ENCODE measurements around the gene LTC4S.
A peak's percentile ranks its signal among the peaks of the same experiment; 100 is the strongest.

Gene LTC4S

DNA sequence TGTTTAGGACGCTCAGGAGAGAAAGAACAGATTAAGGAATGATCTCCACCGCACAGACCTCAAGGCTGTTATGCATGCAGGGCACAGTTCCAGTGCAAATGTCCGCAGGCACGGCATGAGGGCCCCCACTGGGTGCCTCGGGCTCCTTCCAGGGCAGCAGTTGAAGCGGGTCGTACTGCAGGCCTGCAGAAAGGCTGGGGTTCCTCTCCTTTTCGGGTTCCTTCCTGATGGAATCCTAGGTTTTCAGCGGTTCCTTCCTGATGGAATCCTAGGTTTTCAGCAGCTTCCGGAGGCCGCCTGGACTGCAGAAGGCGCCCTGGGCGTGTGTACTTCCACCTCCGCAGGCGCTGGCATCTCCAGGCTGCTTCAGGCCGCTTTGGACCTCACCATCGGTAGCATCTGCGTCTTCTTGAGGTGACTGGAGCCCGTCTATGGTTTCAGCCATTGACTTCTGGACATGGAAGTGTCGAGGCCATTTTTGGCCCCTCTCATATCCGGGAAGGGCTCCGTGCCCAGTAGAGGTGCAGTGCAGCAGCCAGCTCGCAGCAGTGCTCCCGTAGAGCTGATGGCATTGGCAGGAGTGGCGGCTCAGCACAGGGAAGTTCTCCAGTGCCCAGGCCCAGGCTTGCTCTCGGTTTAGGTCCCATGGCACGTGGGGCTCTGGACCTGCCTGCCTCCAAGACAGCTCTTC, 18.5 kb downstream of the LTC4S start:
- no peak for DNase-seq

DNA sequence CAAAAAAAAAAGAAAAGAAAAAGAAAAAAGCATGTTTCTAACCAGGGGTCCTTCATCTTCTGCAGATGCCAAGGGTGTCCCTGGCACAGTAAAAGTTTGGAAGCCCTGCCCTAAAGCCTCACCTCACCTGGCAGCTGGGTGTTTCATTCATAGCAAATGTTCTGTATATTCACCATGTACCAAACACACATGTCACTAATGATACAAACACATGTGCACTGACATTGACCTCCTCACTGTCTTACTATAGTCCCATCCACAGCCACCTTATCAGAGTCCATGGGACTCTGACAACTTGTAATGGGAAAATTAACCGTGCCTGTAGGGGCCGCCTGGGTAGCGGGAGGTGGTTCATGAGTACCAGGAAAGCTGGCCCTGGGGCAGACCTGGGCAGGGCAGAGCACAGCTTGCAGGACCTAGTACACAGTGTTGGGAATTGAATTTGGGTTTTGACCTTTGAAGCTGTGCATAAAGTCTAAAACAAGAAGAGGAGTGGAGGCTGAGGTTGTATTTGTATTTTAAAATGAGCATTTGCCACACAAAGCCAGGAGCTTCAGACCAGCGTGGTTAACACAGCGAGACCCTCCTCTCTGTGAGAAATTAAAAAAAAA, 19.3 kb downstream of the LTC4S start:
- no peak for DNase-seq

DNA sequence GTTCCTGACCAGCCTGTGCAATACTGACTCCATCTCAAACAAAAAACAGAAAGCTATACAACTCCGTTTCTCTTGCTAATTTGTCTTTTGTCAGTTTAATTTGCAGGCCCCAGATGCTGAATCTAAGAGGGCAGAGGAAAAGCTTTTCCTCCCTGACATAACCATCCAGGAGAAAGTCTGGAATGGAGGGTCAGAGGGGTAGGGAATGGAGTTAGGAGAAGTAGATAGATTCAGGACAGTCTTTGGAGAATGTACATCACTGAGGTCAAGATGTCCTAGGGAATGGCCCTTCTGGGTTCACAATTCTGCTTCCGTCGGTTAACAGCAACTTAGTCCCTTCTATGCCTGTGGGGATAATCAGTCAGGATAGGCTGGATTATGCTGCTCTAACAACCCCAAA, 20.3 kb downstream of the LTC4S start:
- DNase-seq: no peak

DNA sequence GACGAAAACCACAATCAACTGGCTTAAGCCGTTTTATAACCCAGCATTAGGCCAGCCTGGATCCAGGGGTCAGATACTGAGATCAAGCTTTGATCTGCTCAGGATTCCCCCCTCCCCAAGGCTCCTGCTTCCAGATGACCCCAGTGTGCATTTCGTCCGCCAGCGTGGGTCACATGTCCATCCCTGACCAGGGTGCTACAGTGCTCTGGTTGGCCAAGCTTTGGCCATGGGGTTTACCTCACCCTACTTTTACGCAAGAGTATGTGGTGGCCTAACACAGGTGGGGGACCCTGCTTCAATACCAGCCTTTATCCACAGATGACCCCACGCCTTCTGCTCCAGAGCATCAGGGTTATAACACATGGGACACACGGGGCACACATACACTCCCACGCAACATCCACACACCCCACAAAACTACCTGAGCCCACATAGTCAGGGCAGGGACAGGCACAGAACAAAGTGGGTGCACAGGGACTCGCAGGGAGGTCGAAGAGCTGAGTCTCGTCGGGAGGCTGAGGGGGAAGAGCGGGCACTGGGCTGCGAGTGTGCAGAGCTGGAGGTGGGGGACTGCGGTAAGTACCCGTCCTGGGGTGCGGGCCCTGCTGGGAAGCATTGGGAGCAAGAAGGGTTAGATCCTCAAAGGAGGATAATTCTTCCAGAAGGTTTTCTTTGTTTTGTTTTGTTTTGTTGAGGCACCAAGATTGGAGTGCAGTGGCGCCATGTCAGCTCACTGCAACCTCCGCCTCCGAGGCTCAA, 21.9 kb downstream of the LTC4S start:
- no peak for DNase-seq

DNA sequence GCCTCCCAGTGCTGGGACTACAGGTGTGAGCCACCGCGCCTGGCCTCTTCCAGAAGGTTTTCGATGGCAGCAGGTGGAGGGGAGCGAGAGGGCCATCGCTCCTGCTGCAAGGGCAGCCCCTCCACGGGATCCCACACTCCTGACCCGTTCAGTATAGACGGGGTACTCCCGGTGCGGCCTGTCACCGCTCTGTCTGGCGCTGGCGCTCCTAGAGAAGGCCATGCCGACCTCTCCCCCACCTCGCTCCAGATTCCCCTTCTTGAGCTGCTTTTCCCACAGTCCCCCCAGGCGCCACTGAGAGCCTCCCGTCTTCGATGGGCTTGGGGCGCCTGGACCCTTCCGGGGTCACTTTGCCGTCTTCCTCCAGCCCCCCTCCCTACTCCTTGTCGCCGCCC, 22.6 kb downstream of the LTC4S start:
- DNase-seq: no peak

DNA sequence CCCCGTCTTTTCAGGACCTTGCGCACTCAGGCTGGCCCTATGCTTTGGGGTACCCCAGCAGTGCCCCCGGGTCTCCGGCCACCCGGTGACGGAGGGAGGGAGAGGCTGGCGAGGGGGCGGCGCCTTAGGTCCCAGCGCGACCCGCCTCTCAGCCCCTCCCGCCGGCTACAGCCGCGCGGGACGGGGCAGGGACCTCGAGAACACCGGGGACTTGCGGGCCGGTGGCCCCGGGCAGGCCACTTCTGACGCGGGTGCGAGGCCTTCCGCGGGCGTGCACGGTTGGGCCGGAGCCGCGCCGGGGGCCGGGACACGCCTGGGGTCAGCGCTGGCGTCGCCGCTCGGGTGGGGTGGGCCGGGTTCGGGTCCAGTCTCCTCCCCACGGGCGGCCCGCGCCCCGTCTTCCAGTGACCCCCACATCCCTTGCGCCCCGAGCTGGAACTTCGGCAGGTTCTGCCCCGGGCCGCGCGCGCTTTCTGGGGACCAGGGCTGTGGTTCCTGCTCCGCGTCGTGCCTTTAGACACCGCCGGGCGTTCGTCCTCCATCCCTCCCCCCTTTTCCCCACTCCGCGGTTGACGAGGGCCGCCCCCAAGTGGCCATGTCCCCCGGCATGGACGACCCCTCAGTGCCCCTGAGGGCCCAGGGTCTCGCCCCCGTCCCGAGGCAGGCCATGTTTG, 23.1 kb downstream of the LTC4S start:
- no peak for DNase-seq

DNA sequence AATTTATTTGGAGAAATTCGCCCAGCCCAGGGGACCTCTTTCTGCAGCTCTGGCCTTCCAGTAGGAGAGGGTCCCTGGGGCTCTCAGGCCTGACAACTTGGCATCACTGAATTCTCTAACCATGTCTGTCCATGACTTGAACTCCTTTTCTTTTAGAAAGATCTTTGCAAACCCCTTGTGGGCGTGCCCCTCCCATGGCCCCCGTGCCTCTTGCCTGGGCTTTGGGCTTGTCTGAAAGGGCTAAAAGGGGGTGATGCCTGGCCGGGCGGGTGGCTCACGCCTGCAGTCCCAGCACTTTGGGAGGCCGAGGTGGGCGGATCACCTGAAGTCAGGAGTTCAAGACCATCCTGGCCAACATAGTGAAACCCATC, 23.7 kb downstream of the LTC4S start:
- DNase-seq: no peak

DNA sequence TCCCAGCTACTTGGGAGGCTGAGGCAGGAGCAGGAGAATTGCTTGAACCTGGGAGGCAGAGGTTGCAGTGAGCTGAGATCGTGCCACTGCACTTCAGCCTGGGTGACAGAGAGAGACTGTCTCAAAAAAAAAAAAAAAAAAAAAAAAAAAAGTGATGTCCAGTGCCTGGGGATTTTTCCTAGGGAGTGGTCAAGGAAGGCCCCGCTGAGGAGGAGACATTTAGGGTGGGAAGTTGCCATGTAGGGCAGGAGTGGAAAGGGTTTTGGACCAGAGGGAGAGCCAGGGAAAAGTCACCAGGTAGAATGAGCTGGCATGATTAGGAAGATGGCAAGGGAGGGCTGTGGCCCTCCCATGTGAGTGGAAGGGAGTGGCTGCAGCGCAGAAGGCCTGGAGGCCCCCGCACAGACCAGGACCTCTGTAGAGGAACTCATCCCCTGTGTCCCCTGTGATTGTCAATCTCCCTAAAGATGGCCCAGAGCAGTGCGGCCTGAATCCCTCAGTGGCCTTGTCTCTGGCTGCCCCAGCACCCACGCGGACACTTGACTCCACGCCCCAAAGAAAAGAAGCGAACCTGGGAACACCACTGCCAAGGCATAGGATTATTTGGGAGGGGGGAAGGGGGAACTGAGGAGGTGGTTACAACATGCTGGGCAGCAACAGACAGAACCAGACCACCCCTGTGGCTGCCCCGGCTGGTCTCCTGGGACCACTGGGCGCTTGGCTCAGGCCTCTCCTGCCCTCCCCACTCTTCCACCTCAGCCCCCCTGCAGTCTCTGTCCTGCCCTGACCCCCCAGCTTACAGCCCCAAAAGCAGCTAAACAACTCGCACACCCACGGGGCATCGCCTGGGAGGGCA, 24.3 kb downstream of the LTC4S start:
- no peak for DNase-seq

DNA sequence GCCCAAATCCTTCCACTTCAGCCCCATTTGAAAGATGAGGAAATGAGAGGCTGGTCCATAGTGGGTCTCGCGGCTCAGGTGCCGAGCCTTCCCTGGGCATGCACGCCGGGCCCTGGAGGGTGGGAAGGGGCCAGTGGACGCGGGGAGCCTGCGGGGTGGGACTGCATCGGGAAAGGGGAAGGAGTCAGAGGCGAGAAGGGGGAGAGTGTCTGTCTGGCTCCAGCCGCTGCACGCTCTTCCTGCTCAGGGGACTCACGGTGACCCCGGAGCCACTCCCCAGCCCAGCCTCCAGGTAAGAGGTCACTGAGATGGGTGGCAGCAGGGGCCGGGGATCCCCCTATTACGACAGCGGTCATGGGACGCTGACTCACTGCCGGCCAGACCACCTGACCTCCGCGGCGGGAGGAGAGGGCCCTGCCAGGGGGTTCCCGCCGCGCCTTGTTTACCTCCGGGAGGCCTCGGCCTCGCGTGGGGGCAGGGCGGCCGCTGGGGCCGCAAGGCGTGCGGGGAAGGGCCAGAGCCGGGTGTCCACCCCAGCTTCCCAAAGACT, 25.0 kb downstream of the LTC4S start:
- peak; percentile 89 to 92 for DNase-seq

DNA sequence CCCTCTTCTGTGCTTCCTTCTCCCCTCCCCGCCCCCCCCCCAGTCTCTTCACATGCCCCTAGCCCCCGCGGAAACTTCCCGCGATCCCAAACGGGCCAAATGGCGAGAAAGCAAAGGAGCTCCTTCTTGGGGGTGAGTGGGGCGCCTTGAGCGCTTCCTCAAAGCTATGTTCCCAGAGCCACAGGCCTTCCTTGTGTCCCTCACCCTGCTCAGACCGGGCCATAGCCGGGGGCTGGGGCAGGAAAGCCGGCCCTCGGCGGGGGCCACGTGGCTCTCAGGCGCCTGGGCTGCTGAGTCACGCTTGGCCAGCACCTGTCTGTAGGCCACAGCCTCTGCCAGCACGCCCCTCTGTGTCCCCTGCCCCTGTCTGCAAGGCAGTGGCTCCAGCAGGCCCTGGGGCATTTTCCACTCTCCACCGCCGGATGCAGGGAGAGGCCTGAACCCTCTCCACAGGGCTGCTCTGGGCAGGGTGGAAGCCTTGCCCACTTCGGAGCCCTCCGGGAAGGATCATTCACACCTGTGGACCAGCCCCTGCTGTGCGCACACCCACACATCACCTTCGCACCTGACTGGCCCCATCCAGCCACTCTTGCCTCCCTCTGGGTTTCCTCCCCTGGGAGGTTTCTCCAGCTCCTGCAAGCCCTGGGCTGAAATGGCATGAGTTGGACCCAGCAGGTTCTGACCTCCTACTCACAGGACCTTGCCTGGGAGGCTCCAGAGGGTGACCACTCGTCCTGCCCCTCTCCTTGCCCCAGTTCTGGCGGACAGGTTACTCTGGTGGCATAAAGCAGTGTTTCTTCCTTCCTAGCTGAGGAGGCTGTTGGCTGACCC, 25.7 kb downstream of the LTC4S start:
- DNase-seq: peak in 1 of 2 experiments; percentile 62

DNA sequence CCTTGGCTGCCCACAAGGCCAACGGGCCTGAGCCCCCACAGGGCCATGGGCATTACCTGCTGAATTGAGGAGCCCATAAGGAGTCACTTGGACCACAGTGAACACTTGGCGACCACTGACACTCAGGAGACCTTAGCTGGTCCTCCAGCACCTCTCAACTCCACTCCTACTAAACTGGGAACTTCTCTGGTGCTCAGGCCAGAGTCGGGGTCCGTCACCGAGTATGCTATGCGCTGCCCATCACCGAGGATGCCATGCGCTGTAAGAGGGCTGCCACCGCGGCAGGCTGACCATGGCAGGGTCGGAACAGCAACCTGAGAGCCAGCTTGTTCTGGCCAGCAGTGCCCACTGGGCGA, 26.3 kb downstream of the LTC4S start:
- no peak for DNase-seq

DNA sequence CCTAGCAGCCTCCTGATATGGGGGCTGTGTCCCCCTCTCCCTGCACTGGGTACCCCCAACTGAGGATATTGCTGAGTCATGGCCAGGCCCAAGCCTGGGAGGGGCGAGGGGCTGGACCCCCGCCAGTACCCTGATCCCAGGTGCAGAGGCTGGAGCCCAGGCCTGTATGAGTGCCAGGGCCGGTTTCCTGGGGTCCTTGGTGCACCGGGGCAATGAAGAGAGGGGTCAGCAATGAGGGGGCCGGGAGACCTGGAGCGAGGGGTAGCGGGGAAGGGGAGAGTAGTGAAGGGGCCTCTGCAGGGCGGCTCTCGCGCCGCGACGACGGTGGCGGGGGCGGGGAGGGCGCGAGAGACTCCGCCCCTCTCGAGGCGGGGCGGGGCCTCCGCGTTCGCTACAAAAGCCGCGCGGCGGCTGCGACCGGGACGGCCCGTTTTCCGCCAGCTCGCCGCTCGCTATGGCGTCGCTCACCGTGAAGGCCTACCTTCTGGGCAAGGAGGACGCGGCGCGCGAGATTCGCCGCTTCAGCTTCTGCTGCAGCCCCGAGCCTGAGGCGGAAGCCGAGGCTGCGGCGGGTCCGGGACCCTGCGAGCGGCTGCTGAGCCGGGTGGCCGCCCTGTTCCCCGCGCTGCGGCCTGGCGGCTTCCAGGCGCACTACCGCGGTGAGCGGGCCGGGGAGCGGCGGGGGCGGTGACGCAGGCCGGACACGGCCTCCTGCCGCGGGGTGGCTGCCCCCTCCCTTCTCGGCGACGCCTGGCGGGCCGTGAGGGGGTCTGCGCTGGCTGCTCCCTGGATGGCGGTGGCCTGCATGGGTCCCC, 26.9 kb downstream of the LTC4S start, which contains the start of gene SQSTM1:
Gene SQSTM1, plus strand, starts transcription at position 423 of the 815 bp plus-strand sequence. Its CDS starts 32 bp downstream, at position 455.
- peak; percentile 56 to 72 for DNase-seq

DNA sequence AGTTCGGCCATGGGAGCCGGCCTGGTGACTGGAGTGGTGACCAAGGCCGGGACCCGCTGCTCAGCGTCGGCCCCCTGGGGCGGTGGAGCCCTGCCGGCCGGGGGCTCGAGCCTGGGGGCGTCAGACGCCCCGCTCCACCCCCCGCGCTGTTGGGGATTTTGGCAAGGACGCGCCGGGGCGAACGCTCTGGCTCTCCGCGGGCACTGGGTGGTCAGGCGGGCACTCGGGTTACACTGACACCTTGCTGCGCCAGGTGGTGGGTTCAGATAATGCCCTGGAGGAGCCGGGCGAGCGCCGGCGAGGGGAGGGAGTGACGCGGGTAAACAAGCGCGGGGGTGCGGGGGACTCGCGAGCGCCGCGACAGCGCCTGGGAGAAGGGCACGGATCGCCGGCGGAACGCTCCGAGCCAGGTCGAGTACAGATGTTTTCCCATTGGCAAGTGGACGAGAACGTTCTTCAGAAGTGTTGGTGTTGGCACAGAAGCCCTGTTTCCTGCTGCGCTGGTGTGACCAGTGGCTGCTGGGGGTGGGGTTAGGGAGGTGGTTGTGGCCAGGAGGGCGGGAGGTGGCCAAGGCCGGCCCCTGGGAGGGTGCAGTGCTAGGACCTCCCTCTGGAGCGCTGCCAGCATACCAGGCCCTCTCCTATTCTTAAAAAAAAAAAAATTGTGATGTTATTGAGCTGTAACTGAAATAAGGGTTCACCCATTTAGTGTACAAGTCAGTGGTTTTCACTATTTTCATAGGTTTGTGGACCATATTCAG, 27.7 kb downstream of the LTC4S start:
- DNase-seq: peak; percentile 76 to 92

DNA sequence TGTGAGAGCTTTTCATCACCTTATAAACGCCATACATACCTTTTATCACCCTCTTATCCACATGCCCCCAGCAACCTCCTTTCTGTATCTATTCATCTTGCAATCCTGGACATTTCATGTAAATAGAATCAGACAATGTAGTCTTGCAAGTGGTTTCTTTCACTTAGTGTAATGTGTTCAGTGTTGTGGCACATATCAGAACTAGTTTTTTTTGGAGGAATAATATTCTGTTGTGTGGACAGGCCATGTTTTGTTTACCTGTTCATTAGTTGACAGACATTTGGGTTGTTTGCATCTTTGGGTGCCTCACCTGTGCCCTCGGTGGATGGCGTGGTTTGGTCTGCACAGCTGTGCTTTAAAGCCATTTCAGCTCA, 28.3 kb downstream of the LTC4S start:
- DNase-seq: no peak

DNA sequence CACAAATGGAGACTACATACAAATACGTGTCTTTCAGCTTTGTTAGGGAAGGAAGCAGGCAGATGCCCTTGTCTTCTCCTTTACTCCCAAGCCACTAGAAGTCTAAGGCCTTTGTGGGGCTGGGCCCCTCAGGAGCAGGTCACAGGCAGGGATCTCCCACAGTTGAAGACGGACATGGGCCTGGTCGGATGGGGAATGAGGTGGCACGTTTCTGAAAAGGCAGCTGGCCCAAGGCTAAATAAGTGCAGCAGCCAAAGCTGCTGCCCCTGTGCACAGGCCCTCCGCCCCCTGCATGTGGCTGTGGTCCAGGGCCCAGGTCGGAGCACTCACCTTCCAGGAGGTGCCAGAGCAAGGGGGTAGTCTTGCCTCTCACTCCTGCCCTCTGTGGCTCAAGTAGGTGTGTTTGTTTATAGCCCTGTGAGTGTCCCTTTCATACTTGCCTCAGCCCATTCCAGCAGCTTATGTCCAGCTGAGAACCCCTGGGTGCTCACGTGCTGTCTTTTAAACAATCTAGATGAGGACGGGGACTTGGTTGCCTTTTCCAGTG, 28.7 kb downstream of the LTC4S start:
- no peak for DNase-seq

DNA sequence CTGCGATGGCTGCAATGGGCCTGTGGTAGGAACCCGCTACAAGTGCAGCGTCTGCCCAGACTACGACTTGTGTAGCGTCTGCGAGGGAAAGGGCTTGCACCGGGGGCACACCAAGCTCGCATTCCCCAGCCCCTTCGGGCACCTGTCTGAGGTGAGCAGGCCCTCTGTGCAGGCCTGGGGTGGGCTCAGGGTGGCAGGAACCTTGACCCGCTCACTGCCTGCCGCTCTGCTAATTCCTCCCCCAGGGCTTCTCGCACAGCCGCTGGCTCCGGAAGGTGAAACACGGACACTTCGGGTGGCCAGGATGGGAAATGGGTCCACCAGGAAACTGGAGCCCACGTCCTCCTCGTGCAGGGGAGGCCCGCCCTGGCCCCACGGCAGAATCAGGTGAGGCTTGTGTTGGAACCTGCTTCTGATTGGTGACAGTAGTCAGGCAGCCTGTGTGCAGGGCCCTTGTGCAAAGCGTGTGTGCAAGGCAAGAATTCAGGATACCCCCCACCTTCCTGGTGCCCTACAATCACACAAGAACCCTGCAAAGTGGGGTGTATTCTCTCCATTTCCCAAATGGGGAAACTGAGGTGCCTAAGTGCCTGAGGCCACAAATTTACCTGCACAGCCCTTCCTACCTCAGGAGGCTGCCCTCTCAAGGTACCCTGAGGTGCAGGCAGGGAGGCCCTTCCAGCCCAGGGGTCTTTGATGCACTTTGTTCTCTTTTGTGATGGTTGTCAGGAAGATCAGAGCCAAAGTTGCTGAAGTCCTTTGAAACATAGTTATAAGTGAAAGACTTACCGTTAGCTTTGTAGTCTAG, 30.4 kb downstream of the LTC4S start:
- no peak for DNase-seq

DNA sequence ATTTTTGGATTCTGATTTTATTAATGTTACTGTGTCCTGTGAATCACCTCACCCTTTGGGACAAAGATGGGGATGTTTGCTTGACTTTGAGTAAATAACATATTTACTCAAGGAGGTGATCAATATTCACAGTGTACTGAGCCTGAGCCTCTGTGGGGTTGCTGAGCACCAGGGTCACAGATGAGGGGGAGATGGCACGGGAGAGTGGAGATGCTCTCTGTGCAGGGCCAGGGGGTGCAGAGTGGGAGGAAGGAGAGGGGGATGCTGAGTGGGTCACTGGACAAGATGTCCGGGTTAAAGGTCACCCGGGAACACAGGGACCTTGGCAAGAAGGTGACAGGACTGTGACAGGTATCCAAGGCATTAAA, 30.9 kb downstream of the LTC4S start:
- DNase-seq: no peak

DNA sequence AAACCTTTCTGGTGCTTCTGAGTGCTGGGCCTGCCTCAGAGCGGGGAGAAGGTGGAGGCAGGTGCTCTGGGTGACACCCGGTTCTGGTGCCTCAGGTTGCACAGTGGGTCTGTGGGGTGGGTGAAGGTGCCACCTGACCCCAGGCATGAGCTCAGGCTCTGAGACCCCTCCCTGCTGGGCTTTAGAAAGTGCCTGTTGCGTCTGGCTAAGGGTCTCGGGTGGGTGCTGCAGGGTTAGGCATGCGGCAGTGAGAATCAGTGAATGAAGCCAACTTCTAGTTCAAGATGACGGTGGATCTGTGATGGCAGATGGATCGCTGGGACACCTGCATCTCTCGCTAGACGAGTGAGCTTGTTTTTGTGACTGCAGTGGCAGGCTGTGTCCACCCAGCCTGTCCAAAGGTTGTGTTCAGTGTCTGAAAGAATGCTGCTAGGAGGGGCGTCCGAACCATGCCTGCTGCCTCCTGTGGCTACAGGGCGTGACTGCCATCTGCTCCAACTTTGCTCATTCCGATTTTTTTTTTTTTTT, 31.9 kb downstream of the LTC4S start:
- peak in 1 of 2 experiments; percentile 27 for DNase-seq

All from SW 1271 (cell line).